Ascending aorta (tissue), 2 donors: Measurements from ENCODE around the gene ST8SIA5. TPM values are rescaled to one million over a fixed set of nuclear protein-coding genes. Genes with fewer than 3 reads are reported as not detected.

ENCODE experiments used
- DNase-seq, 2 donors: peaks; one replicate each; pipeline ENCODE4 v3.0.0-alpha.2; 2019; ENCODE audit warnings: low spot score in 2 of 2
- H3K27ac ChIP-seq, 2 donors: fragments of 200-600 bp; sonication (generic); one replicate each; pipeline ENCODE4 v1.5.1; 2016 to 2017; ENCODE audit warnings: mild to moderate bottlenecking in 1 of 2
- H3K27me3 ChIP-seq: fragments of 200-600 bp; sonication (generic); one replicate; pipeline ENCODE4 v1.5.1; 2017
- H3K36me3 ChIP-seq, 2 donors: fragments of 200-600 bp; sonication (generic); one replicate each; pipeline ENCODE4 v1.5.1; 2016
- H3K4me1 ChIP-seq, 2 donors: fragments of 200-600 bp; sonication (generic); one replicate each; pipeline ENCODE4 v1.5.1; 2016 to 2017; ENCODE audit warnings: mild to moderate bottlenecking in 1 of 2
- H3K4me3 ChIP-seq, 2 donors: fragments of 200-600 bp; sonication (generic); one replicate each; pipeline ENCODE4 v1.5.1; 2016 to 2017; ENCODE audit warnings: mild to moderate bottlenecking in 1 of 2
- H3K9me3 ChIP-seq, 2 donors: fragments of 200-600 bp; sonication (generic); one replicate each; pipeline ENCODE4 v1.5.1; 2016
- CTCF ChIP-seq, 3 experiments: fragments of 200-600 bp in 2 of 3; fragments of 450-650 bp in 1 of 3; sonication (generic) in 2 of 3; IDR thresholded peaks; one replicate each; pipeline ENCODE4 v1.5.1; 2016 to 2019; ENCODE audit warnings: antibody characterized with exemption in 3 of 3, mild to moderate bottlenecking in 1 of 3, moderate library complexity in 1 of 3
- intact Hi-C: fragments of 100-400 bp; cut with DNase I; formaldehyde crosslinking; loops from one replicate; pipeline ENCODE4 v1.15.1; 2023
- total RNA-seq: library from RNA; depleted of rRNA; stranded (reverse); fragments of >200 nt; gene quantifications from one replicate; pipeline ENCODE4 v1.1.0, GENCODE V29; 2016

The ST8SIA5 gene
- total RNA-seq, 1 donor from 2014 or later, result 0.11 TPM

DNA sequence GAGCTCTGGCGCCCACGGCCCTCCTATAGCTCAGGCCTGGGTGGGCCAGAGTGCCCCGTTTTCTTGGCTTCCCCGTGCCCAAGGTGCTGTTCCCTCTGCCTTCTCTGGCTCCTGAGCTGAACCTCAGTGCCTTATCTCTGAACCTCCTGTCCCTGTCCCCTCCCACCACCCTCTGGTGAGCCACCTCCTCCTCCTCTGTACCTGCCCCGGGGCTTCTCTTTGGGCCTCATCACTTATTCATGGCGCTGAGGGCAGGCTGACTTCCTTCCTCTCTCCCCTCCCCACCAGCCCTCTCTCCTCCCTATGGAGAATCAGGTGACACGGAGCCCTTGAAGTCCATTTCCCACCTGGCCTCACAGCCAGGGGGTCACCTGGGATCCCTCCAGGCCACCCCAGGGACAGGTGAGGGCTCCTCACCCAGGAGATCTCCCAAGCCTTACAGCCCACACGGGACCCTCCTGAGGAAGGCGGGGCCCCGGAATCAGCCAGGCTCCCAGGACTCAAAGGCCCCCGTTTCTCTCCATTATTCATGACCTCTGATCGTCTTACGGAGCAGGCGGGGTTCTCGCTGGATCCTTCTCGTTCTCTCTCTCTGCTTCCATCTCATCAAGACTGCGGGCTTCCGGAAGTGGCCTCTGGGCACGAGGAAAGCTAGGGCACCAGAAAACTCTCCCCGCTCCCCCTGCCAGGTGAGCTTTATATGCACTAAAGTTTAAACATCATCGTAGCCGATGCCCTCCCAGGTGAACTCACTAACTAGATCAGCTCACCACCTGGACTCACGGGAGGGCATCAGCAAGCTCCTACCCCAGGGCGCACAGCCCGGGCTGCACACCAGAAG is 99.5 kb downstream of the ST8SIA5 start, which contains the start of gene LOXHD1:
Gene LOXHD1, minus strand, starts transcription at position 106 of the 841 bp plus-strand sequence. CDS start 187 bp downstream, outside the sequence.
- H3K27me3 ChIP-seq, result no peaks in the 10 kb centered on the region
- no peaks in the 10 kb centered on the region for H3K9me3 ChIP-seq
- H3K27ac ChIP-seq, result no peak within 1 kb of the TSS
- no peak for TF ChIP-seq CTCF (IDR thresholded peaks at IDR 0.05)
- H3K4me1 ChIP-seq, result no peaks in the 10 kb centered on the region
- intact Hi-C loops, result no loop called here
- no peaks in the 10 kb centered on the region for H3K36me3 ChIP-seq
- no peak within 1 kb of the TSS for H3K4me3 ChIP-seq
- DNase-seq, result no peak

- intact Hi-C loops, result no loop called here
- no peak for DNase-seq
- no peaks in the 10 kb centered on the region for H3K4me1 ChIP-seq
- no peak for TF ChIP-seq CTCF (IDR thresholded peaks at IDR 0.05)
- H3K27ac ChIP-seq, result no peak overlapping the region
- H3K36me3 ChIP-seq, result no peaks in the 10 kb centered on the region
- H3K27me3 ChIP-seq, result no peaks in the 10 kb centered on the region
- H3K4me3 ChIP-seq, result no peak overlapping the region
- H3K9me3 ChIP-seq, result no peaks in the 10 kb centered on the region
Observed at GRCh38 chr18:46656326-46657114, 100.3 kb downstream of the ST8SIA5 start.

GRCh38 chr18:46652372-46652771 is 104.5 kb downstream of the ST8SIA5 start:
- no peak for DNase-seq
- H3K36me3 ChIP-seq, result no peaks in the 10 kb centered on the region
- intact Hi-C loops, result no loop called here
- H3K27ac ChIP-seq, result no peak overlapping the region
- TF ChIP-seq CTCF (IDR thresholded peaks at IDR 0.05), result no peak
- no peaks in the 10 kb centered on the region for H3K4me1 ChIP-seq
- no peak overlapping the region for H3K4me3 ChIP-seq
- H3K27me3 ChIP-seq, result no peaks in the 10 kb centered on the region
- no peaks in the 10 kb centered on the region for H3K9me3 ChIP-seq

DNA sequence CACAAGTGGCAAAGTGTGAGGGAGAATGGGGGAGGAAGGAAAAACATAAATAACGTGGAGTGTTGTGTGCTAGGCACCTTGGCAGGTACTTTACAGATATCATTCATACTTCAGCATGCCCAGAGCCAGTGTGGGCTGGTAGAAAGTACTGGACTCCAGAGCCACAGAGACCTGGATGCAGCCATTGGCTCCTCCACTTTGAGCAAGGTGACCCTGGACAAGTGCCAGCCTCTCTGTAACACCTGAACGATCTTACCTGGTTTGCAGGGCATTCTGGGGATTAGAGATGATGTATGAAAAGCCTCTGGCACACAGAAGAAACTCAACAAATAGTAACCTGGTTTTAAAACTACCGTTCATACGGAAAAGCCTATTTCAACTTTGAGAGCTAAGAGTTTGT is 106.2 kb downstream of the ST8SIA5 start:
- no peak overlapping the region for H3K27ac ChIP-seq
- intact Hi-C loops, result no loop called here

More for the DNA sequence above, 106.2 kb downstream of the ST8SIA5 start:
- Histone ChIP-seq H3K4me3 (no peak overlapping the region), H3K36me3 (no peaks in the 10 kb centered on the region), H3K4me1 (no peaks in the 10 kb centered on the region), H3K9me3 (no peaks in the 10 kb centered on the region), H3K27me3 (no peaks in the 10 kb centered on the region)
- no peak for DNase-seq
- TF ChIP-seq CTCF (IDR thresholded peaks at IDR 0.05), result no peak
